ENCODE data around the gene GLUL. TPM values are rescaled to one million over a fixed set of nuclear protein-coding genes. Genes with fewer than 3 reads are reported as not detected.
"Not testable (repeated sequence)": the region's sequence is repeated elsewhere in the genome, so short reads cannot be mapped to it uniquely, and the experiment has no call there.

The GLUL gene
- total RNA-seq, 4 donors from 2014 or later = 5,859 to 11,803 (median 7,908) TPM

DNA sequence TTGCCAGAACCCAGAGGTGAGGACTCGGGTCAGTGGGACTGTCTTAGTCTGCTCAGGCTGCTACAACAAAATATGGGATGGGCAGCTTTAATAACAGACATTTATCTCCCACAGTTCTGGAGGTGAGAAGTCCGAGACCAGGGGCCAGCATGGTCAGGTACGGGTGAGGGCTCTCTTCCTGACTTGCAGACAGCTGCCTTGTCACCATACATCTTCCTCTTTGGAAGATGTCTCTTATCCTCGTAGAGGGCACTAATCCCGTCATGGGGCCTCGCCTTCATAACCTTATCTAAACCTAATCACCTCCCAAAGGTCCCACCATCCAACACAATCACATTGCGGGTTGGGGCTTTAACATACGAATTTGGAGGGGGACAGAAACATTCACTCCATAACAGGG, 51.9 kb downstream of the GLUL start:
- TF ChIP-seq EP300 (IDR thresholded peaks at IDR 0.05) (no peak), POLR2A (IDR thresholded peaks at IDR 0.05) (no peak)
- TF ChIP-seq, protein P1, sequence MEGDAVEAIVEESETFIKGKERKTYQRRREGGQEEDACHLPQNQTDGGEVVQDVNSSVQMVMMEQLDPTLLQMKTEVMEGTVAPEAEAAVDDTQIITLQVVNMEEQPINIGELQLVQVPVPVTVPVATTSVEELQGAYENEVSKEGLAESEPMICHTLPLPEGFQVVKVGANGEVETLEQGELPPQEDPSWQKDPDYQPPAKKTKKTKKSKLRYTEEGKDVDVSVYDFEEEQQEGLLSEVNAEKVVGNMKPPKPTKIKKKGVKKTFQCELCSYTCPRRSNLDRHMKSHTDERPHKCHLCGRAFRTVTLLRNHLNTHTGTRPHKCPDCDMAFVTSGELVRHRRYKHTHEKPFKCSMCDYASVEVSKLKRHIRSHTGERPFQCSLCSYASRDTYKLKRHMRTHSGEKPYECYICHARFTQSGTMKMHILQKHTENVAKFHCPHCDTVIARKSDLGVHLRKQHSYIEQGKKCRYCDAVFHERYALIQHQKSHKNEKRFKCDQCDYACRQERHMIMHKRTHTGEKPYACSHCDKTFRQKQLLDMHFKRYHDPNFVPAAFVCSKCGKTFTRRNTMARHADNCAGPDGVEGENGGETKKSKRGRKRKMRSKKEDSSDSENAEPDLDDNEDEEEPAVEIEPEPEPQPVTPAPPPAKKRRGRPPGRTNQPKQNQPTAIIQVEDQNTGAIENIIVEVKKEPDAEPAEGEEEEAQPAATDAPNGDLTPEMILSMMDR (IDR thresholded peaks at IDR 0.05) = no peak
- Histone ChIP-seq H3K27me3 (no peaks in the 10 kb centered on the region), H3K4me3 (no peak overlapping the region), H3K27ac (peak overlapping the region in 2 of 4 donors; percentile 60 to 70), H3K9me3 (no peaks in the 10 kb centered on the region), H3K4me1 (peaks cover 0 to 39% (median 2%) of the 10 kb centered on the region in 4 donors), H3K36me3 (no peaks in the 10 kb centered on the region)
- DNase-seq (ENCODE audit: low spot score in 2 of 2) = no peak
- 93% methylated on average over 8 of the region's 8 CpGs for WGBS, 2 donors

DNA sequence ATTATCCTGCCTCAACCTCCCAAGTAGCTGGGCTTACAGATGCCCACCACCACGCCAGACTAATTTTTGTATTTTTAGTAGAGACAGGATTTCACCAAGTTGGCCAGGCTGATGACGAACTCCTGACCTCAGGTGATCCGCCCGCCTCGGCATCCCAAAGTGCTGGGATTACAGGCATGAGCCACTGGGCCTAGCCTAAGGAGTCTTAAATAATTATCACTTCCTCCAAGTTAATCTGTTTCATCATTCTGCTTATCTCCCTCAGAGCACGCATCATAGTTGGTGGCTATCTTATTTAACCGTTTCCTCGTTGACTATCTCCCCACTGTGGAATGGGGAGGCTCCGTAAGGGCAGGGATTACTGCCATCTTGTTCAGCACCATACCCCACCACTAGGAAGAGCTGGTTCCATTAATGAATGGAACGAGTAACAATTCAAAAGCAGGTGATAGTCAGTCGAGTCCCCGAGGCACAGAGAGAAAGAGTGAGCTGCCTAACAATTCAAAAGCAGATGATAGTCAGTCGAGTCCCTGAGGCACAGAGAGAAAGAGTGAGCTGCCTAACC, 52.7 kb downstream of the GLUL start:
- 92% methylated on average over 13 of the region's 13 CpGs for WGBS, 2 donors
- Histone ChIP-seq H3K36me3 (no peaks in the 10 kb centered on the region), H3K4me3 (no peak overlapping the region), H3K9me3 (no peaks in the 10 kb centered on the region), H3K27ac (peak overlapping the region in 3 of 4 donors; percentile 23 to 70 (median 37)), H3K4me1 (peaks cover 0 to 39% (median 2%) of the 10 kb centered on the region in 4 donors), H3K27me3 (no peaks in the 10 kb centered on the region)
- TF ChIP-seq, protein P1 (IDR thresholded peaks at IDR 0.05) = no peak
- no peak for TF ChIP-seq POLR2A (IDR thresholded peaks at IDR 0.05)
- no peak for TF ChIP-seq EP300 (IDR thresholded peaks at IDR 0.05)
- no peak for DNase-seq (ENCODE audit: low spot score in 2 of 2)

DNA sequence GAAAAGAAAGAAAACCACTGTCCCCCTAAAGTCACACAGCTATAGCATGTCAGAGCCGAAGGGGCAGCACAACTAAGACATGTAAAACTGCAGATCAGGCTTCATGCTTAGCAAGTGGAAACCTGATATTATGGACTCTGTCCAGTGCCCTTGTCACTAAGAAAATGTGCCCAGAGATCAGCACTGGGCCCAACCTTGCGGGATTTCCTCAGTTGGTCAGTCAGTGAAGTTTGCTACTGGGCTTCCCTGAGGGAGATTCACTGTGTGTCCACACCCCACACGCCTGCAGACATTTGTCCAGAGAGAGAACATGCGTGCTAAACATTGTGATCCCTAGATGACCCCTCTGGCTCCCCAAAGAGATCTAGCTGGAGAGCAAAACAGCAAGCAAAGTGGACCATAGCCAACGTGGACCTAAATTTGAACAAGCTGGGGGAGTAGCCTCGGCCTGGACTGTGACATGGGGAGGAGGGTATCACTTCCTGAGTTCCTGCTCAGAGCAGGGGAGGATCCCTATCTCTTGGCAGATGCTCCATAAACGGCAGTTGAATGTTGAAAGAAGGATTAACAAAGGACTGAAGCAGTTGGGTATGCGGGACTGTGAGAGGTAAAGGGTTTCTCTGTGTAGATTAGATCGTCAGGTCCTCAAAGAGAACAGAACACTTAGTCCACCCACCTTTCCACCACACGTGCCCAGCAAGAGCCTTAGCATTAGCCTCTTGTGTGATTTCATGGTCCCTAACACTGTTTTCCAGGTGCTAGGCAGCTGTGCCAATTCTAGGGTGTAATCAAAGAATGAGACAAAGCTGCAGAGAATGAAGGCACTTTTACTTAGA, 53.6 kb downstream of the GLUL start:
- H3K27me3 ChIP-seq = no peaks in the 10 kb centered on the region
- H3K4me1 ChIP-seq = peaks cover 0 to 40% (median 3%) of the 10 kb centered on the region in 4 donors
- no peak overlapping the region for H3K4me3 ChIP-seq
- no peaks in the 10 kb centered on the region for H3K9me3 ChIP-seq
- no peaks in the 10 kb centered on the region for H3K36me3 ChIP-seq
- TF ChIP-seq EP300 (IDR thresholded peaks at IDR 0.05) (peak in 1 of 2 donors; percentile 27), POLR2A (IDR thresholded peaks at IDR 0.05) (no peak)
- TF ChIP-seq, protein P1 (IDR thresholded peaks at IDR 0.05) = no peak
- H3K27ac ChIP-seq = peak overlapping the region in 3 of 4 donors; percentile 24 to 70 (median 37)
- WGBS, 2 donors = 51% methylated on average over 10 of the region's 10 CpGs
- peak; percentile 37 to 45 for DNase-seq (ENCODE audit: low spot score in 2 of 2)

DNA sequence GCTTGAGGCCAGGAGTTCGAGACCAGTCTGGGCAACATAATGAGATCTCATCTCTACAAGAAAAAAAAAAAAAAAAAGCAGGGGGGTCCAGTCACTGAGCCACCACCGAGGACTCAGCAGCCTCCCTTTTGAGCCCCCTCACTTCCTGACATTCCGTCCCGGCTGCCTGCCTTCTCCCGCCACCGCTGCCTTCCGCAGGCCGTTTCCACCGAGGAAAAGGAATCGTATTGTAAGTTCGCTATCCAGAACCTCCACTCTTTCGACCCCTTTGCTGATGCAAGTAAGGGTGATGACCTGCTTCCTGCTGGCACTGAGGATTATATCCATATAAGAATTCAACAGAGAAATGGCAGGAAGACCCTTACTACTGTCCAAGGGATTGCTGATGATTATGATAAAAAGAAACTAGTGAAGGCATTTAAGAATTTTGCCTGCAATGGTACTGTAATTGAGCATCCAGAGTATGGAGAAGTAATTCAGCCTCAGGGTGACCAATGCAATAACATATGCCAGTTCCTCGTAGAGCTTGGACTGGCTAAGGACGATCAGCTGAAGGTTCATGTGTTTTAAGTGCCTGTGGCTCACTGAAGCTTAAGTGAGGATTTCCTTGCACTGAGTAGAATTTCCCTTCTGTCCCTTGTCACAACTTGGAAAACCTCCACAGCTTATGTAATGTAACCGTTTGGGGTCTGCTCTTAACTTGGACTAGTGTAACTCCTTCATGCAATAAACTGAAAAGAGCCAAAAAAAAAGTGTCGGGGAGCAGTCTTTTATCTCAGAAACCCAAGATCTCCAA, 55.6 kb downstream of the GLUL start:
- Histone ChIP-seq H3K36me3 (no peaks in the 10 kb centered on the region), H3K27me3 (no peaks in the 10 kb centered on the region), H3K9me3 (no peaks in the 10 kb centered on the region), H3K27ac (peak overlapping the region in 1 of 4 donors; percentile 14), H3K4me3 (no peak overlapping the region), H3K4me1 (peaks cover 0 to 37% (median 5%) of the 10 kb centered on the region in 4 donors)
- 73 to 79% methylated on average over 16 of the region's 16 CpGs for WGBS, 2 donors
- DNase-seq (ENCODE audit: low spot score in 2 of 2) = no peak
- TF ChIP-seq POLR2A (IDR thresholded peaks at IDR 0.05) = no peak
- TF ChIP-seq EP300 (IDR thresholded peaks at IDR 0.05) = no peak
- TF ChIP-seq, protein P1 (IDR thresholded peaks at IDR 0.05) = no peak

DNA sequence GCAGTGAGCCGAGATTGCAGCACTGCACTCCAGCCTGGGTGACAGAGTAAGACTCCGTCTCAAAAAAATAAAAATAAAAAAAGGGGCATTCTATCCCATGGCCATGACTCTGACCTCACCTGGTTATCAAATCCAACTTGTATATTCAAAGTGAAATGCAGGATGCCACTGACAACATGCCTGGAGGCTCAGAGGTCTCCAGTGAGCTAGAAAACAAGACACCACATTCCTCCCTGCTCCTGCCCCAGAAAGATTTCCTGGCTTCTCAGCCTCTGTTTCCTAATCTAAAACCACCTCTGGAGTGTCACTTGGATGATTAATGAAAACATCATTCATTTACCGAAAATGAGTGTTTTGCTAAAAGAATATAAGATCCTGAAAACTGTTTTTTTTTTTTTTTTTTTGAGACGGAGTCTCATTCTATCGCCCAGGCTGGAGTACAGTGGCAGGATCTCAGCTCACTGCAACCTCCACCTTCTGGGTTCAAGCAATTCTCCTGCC, 58.5 kb downstream of the GLUL start:
- H3K27ac ChIP-seq = peak overlapping the region in 1 of 4 donors; percentile 62
- not testable (repeated sequence) for DNase-seq (ENCODE audit: low spot score in 2 of 2); H3K27me3 ChIP-seq; H3K4me3 ChIP-seq; H3K9me3 ChIP-seq; H3K36me3 ChIP-seq
- 95% methylated on average over 5 of the region's 5 CpGs for WGBS, 2 donors
- peaks cover 0 to 37% (median 9%) of the 10 kb centered on the region in 4 donors for H3K4me1 ChIP-seq

All from tibial nerve (tissue), 4 donors.